GM21447 (cell line): ENCODE results near the gene DAB2IP.

ENCODE experiments used
- ATAC-seq: cut with Tn5 transposase; IDR thresholded peaks from one replicate; pipeline ENCODE4 v1.9.1; 2021; ENCODE audit not compliant: unreplicated experiment

The DAB2IP gene

DNA sequence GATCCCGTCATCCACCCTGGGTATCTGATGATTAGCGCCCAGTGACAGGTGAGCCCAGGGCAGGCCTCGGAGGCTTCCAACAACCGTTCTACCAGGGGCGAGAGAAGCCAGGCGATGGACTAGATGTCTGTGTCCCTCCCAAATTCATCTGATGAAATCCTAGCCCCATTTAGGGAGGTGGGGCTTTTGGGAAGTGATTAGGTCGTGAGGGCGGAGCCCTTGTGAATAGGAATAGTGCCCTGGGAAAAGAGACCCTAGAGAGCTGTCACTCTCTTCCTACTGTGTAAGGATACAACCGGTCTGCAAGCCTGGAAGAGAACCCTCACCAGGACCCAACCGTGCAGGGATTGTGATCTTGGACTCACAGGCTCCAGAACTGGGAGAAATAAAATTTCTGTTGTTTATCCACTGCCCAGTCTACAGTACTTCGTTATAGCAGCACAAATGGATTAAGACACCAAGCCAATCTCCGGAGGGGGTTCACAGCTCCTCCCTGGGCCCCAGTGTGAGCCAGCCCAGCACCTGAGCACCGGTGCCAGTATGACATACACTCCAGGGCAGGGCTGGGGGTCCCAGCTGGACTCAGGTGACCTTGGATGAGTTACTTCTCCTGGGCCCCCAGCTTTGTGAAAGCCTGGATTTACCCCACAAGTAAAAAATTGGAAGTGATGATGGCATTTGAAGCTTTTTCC is 162.2 kb downstream of the DAB2IP start:
- ATAC-seq = no peak

DNA sequence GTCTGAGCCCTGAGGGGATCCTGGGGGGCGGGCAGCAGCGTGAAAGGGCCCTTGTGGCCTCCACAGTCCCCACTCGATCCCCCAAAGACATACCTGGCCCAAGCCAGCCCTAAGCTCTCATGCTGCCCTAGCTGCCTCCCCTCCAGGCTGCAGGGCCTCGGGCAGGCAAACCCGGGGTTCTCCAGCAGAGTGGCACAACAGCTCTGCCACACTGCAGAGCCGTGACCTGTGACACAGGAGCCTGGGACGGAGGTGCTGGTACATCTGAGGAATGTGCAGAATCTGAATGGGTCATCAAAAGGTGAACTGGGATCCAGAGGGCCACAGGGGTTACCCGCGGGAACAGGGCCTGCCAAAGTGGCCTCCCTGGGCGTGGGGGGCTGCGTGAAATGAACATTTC is 163.2 kb downstream of the DAB2IP start:
- no peak for ATAC-seq

DNA sequence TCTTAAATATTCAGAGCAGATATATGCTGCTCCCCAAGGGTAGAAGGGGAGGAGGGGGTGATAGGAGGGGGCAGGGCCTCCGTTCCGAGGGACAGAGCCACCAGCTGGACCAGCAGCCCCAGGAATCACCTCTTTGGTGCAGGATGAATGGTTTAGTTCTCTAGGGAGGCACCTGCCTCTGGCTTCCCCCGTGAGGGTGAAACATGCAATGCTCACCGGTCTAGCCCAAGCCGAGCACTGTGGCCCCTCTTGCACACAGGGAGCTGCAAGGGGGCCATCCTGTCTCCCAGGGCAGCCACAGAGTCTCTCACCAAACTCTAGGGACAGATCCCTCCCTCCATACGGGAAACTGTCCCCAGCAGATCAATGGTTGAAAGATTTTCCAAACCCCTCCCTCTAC is 163.7 kb downstream of the DAB2IP start:
- ATAC-seq = no peak

DNA sequence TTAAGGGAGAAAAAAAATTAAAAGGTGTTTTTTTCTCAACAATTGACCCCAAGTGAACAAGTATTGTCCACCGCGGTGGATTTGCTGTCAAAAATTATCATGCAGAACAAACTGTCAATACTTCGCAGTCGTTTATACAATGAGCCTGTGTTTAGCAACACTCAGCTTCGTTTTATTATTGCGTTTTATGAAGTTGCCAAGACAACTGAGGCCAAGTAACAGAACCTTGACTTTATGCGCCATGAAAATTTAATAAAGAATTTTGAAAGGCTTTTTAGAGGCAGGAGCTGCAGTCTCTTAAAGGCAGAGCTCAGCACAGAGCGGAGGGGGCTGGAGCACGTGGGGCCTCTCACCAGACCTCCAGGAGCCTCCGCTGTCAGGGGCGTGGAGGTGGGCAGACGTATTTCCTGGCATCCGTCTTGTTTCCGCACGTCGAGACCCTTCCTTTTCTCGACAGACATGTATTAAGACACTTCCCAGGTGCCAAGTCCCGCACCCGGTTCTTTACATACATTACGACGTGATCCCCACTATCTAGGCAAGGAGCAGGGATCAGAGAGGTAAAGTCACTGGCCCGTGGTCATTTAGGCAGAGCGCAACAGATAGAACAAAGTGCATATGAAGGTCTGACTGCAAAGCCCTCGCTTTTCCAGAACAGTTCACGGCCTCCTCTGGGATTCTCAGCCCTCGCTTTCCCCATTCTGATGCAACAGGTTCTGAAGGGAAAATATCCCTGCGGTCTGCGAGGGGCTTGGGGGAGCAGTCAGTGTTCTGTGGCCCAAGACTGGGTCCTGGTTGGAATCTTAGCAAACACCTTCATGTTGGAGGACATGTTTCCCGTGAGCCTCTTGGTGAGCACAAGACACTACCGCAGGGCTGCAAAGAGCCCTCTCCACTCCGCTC is 164.4 kb downstream of the DAB2IP start:
- ATAC-seq = no peak

DNA sequence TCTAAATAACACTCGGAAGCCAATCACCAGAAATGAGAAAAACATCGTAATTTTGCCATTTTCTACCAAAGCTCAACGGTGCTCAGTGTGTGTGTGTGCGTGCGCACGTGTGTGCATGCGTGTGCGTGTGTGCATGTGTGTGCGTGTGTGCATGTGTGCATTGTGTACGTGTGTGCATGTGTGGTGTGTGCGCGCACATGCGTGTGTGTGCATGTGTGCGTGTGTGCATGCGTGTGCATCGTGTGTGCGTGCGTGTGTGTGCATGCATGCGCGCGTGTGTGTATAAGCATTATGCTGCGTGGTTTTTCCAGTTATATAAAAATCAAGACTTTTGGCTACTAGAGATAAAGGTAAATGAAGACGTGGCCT is 165.0 kb downstream of the DAB2IP start:
- ATAC-seq = no peak

DNA sequence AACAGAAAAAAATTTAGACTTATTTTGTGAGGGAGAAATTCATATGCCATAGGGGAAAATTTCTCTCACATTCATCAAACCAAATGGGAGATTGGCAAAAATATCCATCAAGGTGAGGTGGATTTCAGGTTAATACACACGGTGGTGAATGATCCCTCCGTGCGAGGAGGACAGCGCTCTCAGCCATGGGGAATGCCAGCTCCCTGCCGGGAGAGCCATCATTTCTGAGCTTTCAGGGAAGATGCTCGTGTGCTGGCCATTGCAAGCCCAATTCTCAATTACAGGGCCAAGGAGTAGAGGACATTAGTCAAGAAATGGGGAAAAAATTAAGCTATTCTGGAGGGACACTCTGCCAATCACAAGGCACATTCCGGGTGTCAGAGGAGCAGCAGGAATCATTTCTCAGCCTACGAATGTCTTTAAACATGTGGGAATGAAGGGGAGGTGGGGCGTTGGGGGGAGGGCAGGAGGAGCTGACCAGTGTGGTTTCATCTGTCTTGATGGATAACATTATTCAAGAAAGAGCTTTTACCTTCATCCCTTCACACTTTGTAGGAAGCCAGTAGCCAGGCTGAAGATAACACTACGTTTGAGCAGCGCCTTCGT is 165.5 kb downstream of the DAB2IP start:
- no peak for ATAC-seq

DNA sequence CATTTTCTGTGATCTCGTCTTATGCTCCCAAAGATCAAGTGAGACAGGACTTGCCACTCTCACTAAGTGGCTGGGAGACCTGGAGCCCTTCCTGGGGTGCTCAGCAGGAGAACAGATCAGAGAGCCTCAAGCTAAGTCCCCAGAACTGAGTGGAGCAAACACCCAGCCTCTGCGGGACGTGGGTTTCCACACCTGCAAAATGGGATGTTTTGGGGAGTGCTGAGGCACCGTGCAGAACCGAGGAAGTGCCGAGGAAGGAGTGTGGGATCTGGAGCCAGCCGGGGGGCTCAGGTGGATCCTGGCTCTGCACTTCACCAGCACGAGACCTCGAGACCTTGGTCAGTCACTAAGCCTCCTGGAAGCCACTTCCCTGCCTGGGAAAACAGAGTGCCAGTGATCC is 166.0 kb downstream of the DAB2IP start:
- no peak for ATAC-seq

DNA sequence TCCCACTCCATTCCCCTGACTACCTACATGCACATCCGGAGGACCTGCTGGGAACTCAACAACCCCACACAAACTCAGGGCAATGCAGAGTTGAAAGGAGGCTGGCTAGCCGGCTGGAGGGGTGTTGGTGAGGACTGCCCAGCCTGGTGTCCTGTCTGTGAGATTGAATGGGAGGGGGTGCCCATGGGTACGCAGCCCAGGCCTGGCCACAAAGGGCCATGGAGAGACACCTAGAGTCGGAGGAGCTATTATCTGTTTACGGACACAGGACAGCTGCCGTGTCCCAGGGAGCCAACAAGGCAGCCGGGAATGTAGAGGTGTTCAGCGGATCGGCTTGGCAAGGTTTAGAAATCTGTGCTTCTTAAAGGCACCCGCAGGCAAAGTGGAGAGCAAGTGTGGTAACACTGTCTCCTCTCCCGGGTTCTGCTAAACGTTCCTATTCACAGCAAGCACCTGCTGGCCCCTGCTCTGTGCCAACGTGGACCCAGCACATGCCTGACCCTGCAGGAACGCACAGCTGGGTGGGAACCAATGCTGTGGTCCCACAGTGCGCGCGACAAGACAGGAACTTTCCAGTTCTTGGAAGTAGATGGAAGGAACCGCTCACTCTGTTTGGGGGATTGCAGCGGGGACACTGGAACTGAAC is 166.7 kb downstream of the DAB2IP start:
- ATAC-seq = no peak

DNA sequence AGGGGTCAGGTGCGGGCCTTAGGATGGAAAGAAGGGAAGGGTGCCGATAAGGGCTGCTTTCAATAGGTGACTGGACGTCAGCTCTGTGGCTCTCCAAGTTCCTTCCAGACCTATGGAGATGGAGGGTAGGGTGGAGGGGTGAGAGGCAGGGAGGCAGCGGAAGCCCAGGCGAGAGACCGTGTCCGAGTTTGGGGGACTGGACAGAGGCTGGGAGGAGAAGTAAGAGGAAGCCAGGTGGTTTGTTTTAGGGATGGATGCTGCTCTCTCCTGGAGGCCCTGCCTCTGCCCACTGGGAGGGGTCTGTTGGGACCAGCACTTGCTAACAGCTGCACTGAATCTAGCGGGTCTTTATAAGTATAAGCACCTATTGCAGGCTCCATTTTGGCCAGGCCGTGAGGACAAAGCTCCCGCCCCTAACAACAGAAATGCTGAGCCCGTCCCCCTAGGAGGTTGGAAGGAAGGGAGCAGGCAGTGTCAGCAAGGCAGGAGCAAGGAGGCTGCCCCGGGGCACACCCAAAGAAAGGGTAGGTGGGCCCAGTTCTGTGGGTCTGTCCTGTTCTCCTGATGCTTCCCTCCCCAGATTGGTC is 167.5 kb downstream of the DAB2IP start:
- no peak for ATAC-seq

DNA sequence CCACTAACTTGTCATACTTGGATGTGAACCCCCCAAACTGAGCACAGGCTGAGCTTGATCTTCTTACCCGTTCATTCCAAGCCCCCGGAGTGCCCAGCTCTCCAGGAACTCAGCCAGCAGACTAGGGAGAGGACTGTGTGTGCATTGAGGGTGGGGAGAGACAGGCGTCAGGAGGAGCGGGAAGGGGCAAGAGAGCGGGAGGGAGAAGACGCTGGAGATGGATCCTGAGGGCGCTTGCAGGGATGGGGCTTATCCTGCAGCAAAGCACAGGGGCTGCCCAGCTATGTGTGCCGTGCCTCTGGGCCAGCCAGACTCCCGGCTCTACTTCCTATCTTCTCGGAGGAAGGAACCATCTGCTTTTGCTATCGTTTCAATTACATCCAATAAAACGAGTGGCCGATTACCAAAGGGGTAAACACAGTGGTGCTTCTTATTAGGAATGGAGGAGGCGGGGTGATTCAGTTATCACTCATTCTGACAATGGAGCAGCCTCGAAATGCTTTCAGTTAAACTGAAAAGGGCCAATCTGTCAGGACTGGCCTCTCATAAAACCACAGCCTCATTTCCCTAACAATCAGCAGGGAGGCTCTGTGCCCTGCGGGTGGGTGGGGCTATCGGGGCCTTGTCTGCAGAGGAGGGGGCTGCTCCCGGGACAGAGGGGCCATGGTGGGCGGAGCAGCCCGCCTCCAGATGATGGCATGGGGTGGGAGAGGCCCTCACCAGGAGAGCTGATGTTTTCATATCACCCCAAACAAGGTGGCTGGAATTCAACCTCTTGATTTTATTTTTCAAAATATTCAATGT is 168.2 kb downstream of the DAB2IP start:
- no peak for ATAC-seq

DNA sequence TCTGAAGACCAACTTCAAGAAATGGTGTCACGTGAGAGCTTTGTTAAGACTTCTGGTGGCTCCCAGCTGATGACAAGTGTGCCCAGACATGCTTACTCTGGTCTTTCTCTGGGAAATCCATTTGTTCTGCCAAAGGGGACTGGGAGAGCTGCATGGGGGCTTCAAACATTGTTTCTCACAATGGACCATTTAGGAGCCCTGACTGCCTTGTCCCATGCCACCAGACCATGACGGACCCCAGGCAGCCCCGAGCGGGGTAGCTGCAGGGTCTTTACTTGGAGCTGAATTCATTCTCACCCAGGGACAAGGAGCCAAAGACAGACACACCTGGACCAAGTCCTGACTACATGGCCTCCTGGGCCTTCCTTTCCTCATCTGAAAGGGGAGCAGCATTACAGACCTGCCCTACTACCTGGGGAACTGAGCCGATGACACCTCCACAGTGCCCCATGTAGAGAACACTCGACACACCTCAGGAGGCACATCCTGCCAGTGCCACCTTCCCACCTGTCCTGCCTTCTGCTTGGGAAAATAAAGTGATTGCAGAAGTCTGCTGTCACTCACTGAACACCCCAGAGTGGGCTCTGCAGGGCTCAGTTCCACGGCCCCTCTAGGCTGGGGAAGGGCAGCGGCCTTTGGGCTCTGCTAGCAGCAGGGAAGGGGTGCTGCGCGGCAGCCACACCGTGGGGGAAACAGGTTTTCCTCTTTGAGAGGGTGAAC is 169.0 kb downstream of the DAB2IP start:
- no peak for ATAC-seq

DNA sequence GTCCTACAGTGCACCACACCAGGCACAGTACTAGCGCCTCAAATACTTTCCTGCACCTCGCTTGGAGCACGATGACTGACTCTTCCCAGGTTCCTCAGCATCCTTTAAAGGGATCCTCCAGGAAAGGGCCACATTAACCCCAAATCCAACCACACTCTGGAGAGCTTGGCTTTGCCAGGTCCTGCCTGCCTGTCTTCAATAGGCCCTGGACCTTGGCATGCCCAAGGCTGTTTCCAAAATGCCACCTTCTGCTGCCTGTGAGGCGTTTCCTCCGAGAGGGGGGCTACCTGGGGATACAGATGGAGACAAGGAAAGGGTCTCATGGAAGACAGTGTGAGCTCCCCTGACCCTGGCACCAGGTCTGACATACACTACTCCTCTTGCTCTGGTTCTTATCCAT is 169.9 kb downstream of the DAB2IP start:
- ATAC-seq = no peak

DNA sequence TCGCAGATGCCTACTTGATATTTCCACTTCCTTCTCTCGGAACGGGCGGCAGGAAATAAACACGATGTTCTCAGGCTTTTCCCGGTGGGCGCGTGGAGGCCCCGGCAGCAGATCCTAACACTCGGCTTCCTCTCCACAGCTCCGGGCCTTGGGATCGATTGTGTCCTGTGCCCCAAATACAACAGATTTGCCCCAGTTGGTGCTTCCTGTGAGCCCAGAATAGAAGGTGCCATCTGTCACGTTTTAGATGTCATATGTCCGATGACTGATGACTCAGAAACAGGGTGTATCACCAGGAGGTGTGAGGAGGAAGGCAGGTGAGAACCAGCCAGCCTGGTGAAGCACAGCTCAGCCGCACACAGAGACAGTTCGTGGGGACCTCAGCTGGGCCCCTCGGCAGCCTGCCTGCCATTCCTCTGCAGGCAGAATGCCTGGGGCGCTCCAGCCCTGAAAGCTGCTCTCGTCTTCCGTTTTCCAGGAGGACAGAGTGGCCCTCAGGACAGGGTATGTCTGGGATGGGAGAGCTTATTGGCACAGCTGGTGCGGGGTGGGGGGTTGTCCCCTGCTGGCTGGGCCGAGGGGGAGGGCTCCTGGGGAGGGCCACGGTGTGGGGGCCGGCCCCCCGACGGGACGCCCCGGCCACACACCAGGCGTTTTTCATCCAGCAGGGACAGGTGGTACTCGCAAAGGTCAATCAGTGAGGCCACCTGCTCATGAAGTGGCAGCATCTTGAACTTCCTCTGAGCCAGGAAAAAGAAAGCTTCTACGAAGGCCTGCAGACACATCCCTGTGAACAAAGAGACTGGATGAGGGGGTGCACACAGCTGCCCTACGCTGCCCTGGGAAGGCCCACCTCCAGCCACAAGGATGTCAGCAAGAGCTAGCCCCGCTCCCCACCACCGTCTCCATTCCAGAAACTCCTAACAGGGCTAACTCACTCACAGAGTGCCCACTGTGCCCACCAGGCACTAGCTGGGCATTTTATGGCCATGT is 171.0 kb downstream of the DAB2IP start:
- ATAC-seq = no peak

DNA sequence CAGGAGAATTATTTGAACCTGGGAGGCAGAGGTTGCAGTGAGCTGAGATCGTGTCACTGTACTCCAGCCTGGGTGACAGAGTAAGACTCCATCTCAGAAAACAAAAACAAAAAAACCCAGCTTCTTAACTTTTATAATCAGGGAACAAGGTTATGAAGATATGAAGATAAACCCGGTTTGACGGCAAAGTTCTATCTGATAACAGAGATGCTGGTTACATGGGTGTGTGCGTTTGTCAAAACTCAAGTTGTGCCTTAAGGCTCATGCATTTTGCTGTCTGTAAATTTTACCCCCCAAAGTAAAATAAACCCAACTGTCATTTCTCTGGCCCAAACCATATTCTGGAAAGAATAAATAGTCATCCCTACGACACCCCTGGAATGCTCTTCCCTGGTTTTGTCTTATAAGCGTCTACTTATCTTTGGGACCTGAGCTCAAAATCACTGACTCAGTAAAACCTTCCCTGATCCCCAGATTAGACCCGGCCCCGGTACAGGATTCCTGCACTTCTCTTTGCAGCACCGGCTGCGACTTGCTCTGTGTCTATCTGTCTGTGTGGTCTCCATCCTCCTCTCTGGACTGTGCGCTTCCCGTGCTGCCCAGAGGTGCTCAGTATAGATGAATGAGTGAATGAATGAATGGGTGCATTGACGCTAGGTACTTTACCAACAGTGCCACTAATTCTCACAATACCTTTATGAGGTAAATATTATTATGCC is 172.2 kb downstream of the DAB2IP start:
- no peak for ATAC-seq

DNA sequence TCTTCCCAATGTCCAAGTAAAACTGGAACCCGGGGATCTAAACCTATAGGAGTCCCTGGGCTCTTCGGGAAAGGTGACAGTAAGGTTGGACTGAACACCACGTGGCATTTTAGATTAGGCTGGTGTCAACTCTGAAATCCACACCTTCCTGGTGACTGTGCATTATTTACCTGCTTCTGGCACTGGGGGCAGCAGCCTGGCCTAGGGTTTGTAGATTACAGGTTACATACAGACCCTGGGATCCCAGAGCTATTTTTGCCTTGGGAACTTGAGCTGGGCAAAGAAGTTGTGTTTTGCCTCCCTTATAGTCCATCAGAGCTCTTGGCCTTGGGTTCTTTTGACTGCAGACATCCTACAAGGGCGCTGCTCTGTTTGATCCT is 173.2 kb downstream of the DAB2IP start:
- no peak for ATAC-seq

DNA sequence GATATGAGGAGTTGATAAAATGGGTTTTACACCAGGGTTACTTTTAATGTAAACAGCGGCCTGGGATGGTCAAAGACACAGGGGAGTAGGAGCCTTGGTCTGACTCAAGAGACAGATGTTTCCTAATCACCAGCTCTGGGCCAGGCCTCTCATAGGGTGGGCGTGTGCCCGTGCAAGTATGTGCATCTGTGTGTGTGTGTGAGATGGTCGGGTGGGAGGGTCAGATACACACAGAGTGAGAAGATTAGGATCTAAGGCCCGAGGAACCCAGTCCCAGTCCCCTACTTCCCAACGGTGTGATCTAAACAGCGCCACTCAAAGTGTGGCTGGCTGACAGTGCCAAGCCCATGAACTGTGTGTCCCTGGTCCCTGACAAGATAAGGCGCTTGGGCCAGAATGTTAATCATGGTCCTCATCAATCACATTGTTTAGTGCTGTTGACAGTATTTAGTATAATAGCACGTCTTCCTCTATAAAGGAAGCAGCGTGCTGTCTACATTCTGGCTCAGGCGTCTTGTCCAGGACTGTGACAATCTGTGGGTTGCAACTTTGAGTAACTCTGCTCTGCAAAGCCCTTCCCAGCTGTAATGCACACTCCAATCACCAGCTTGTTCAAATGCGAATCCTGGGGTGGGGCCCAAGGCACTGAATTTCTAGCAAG is 173.7 kb downstream of the DAB2IP start:
- ATAC-seq = no peak

DNA sequence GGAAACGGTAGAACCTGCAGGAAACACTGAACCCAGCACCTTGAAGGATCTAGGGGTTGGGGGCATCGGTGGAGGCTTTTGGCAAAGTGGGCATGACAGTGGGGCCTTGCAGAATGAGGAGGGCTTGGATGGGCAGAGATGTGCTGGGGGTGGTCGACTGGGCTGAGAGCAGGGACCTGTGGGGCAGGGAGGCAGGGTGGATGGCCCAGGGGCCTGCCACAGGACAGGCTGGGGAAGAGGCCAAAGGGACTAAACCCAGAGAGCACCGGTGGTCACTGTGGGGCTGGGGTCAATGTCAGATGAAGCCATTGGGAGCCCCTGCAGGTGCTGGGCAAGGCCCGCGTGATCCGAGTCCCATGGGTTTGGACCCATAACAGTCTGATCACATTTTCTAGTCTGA is 175.3 kb downstream of the DAB2IP start:
- ATAC-seq = no peak
